Breast epithelium (tissue), 4 donors: Measurements from ENCODE around the gene ASCC2. TPM values are rescaled to one million over a fixed set of nuclear protein-coding genes. Genes with fewer than 3 reads are reported as not detected.

Experiments used
- DNase-seq, 2 donors: peaks; one replicate each; pipeline ENCODE4 v3.0.0-alpha.2; 2019; ENCODE audit warnings: low spot score in 2 of 2
- H3K27ac ChIP-seq, 2 donors: fragments of 200-600 bp; sonication (generic) in 1 of 2; one replicate each; pipeline ENCODE4 v1.5.1; 2016 to 2019; ENCODE audit warnings: mild to moderate bottlenecking in 1 of 2
- H3K27me3 ChIP-seq, 2 donors: fragments of 200-600 bp; sonication (generic) in 1 of 2; one replicate each; pipeline versions ENCODE4 v1.5.1 to v1.6.0; 2017 to 2019; ENCODE audit warnings: control low read depth in 1 of 2, mild to moderate bottlenecking in 1 of 2
- H3K36me3 ChIP-seq: fragments of 200-600 bp; one replicate; pipeline ENCODE4 v1.5.1; 2019
- H3K4me1 ChIP-seq, 2 donors: fragments of 200-600 bp; sonication (generic); one replicate each; pipeline ENCODE4 v1.5.1; 2016 to 2019; ENCODE audit warnings: control low read depth in 1 of 2
- H3K4me3 ChIP-seq, 3 donors: fragments of 200-600 bp; sonication (generic); 1 replicate in 2 of 3; 2 replicates in 1 of 3; pipeline ENCODE4 v1.5.1; 2016 to 2019; ENCODE audit warnings: mild to moderate bottlenecking in 3 of 3, moderate library complexity in 2 of 3
- H3K9me3 ChIP-seq, 2 donors: fragments of 200-600 bp; sonication (generic) in 1 of 2; one replicate each; pipeline ENCODE4 v1.5.1; 2016 to 2019; ENCODE audit warnings: control low read depth in 1 of 2
- CTCF ChIP-seq, 3 donors: fragments of 450-650 bp; IDR thresholded peaks; one replicate each; pipeline ENCODE4 v1.5.1; 2016 to 2017; ENCODE audit warnings: antibody characterized with exemption in 3 of 3, mild to moderate bottlenecking in 3 of 3, moderate library complexity in 3 of 3
- POLR2A ChIP-seq: fragments of 450-650 bp; IDR thresholded peaks from one replicate; pipeline ENCODE4 v1.6.1; 2016; ENCODE audit warnings: antibody characterized with exemption, mild to moderate bottlenecking, moderate library complexity
- POLR2AphosphoS5 ChIP-seq, 3 donors: sonication (generic); formaldehyde crosslinking; IDR thresholded peaks; one replicate each; pipeline ENCODE4 v1.6.1; 2017; ENCODE audit warnings: antibody characterized with exemption in 3 of 3
- intact Hi-C: fragments of 100-400 bp; cut with DNase I; formaldehyde crosslinking; loops from one replicate; pipeline ENCODE4 v1.15.1; 2023; ENCODE audit warnings: low total_unique reads
- total RNA-seq, 3 donors: library from RNA; depleted of rRNA; stranded (reverse); fragments of >200 nt; gene quantifications; one replicate each; pipeline ENCODE4 v1.1.0, GENCODE V29; 2016

The ASCC2 gene
- total RNA-seq, 3 donors from 2014 or later, result 37.0 to 60.3 (median 45.8) TPM

GRCh38 chr22:29790061-29790460, 48.0 kb downstream of the ASCC2 start:
- peaks cover 5% of the 10 kb centered on the region for H3K36me3 ChIP-seq
- no peak for TF ChIP-seq POLR2AphosphoS5 (IDR thresholded peaks at IDR 0.05)
- TF ChIP-seq CTCF (IDR thresholded peaks at IDR 0.05), result no peak
- no peak for TF ChIP-seq POLR2A
- intact Hi-C loops, result no loop called here
- no peaks in the 10 kb centered on the region for H3K9me3 ChIP-seq
- no peak for DNase-seq
- no peak overlapping the region for H3K4me3 ChIP-seq
- no peaks in the 10 kb centered on the region for H3K27me3 ChIP-seq
- no peak overlapping the region for H3K27ac ChIP-seq
- peaks cover 0 to under 1% of the 10 kb centered on the region in 2 donors for H3K4me1 ChIP-seq

- Histone ChIP-seq H3K9me3 (no peaks in the 10 kb centered on the region), H3K27me3 (no peaks in the 10 kb centered on the region), H3K36me3 (peaks cover 5% of the 10 kb centered on the region), H3K4me1 (peaks cover 2 to 8% of the 10 kb centered on the region in 2 donors), H3K4me3 (no peak overlapping the region), H3K27ac (no peak overlapping the region)
- TF ChIP-seq POLR2A, result no peak
- TF ChIP-seq CTCF (IDR thresholded peaks at IDR 0.05), result no peak
- TF ChIP-seq POLR2AphosphoS5 (IDR thresholded peaks at IDR 0.05), result no peak
- intact Hi-C loops, result no loop called here
- no peak for DNase-seq
These were observed 49.5 kb downstream of the ASCC2 start for GRCh38 chr22:29788339-29789279.

- no peak overlapping the region for H3K4me3 ChIP-seq
- no peaks in the 10 kb centered on the region for H3K36me3 ChIP-seq
- H3K4me1 ChIP-seq, result peaks cover 2 to 8% of the 10 kb centered on the region in 2 donors
- DNase-seq, result no peak
- H3K27me3 ChIP-seq, result no peaks in the 10 kb centered on the region
- H3K27ac ChIP-seq, result peak overlapping the region; percentile 23 to 34
- no peaks in the 10 kb centered on the region for H3K9me3 ChIP-seq
- TF ChIP-seq CTCF (IDR thresholded peaks at IDR 0.05) (no peak), POLR2A (no peak), POLR2AphosphoS5 (IDR thresholded peaks at IDR 0.05) (no peak)
- intact Hi-C loops, result no loop called here
These were observed 50.6 kb downstream of the ASCC2 start for GRCh38 chr22:29787371-29787980.

- peaks cover 7 to 18% of the 10 kb centered on the region in 2 donors for H3K4me1 ChIP-seq
These were observed 52.0 kb downstream of the ASCC2 start for GRCh38 chr22:29786031-29786430.

More at GRCh38 chr22:29786031-29786430, 52.0 kb downstream of the ASCC2 start:
- TF ChIP-seq POLR2A (no peak), POLR2AphosphoS5 (IDR thresholded peaks at IDR 0.05) (no peak), CTCF (IDR thresholded peaks at IDR 0.05) (no peak)
- no peak overlapping the region for H3K27ac ChIP-seq
- H3K4me3 ChIP-seq, result no peak overlapping the region
- no peaks in the 10 kb centered on the region for H3K9me3 ChIP-seq
- H3K27me3 ChIP-seq, result no peaks in the 10 kb centered on the region
- intact Hi-C loops, result no loop called here
- DNase-seq, result no peak
- no peaks in the 10 kb centered on the region for H3K36me3 ChIP-seq
